Measurements from ENCODE around the gene PHLDA3.
"Not testable (repeated sequence)": the region's sequence is repeated elsewhere in the genome, so short reads cannot be mapped to it uniquely, and the experiment has no call there.

Gene PHLDA3

DNA sequence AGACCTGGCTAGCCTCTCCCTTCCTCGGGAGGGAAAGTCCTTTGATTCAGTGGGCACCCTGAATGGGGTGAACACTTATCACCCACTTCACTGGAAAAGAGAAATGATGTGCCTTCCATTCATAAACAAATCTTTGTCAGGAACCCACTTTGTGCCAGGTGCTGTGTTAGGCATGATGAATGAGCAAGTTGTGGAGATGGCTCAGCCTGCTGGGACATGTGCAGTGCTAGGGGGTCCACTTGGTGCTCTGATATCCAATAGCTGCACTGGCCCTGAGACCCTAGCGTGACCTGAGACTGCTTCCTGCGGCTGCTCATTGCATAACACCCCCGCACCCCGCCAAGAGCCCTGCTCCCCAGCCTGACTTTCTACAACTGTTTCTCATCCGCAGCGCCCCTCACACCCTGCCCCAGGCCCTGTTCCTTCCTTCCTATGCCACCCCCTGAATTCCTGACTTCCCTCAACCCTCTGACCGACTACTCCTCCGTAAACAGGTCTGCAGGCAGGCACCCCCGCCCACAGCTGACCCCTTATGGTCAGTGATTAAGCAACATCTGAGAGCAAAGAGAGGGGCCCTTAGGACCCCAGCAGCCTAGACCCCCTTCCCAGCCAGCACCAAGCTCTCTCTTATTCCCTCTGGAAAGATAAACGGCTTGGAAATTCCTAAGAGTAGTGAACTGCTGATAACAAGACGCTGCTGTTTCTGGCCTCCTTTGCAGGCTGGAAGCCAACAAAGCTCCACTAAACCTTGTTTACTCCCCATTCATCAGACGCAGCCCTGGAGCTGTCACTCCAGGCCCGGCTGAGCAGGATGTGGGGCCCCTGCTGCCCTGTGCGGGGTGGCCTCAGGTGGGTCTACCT is 25.0 kb upstream of the PHLDA3 start:
- Histone ChIP-seq H3K27me3 (ENCODE audit: control insufficient read depth, low read length) (no peaks in the 10 kb centered on the region), H3K27ac (ENCODE audit: low read depth, low read length) (no peak overlapping the region), H3K9me3 (ENCODE audit: control insufficient read depth, insufficient read depth, low read length) (no peaks in the 10 kb centered on the region), H3F3A (ENCODE audit: control insufficient read depth, insufficient read depth) (no peaks in the 10 kb centered on the region), H3K79me2 (ENCODE audit: control insufficient read depth, low read length) (no peaks in the 10 kb centered on the region), H3K4me1 (ENCODE audit: control insufficient read depth, low read length) (peaks cover 8% of the 10 kb centered on the region), H3K36me3 (ENCODE audit: control insufficient read depth, low read length) (peaks cover 21% of the 10 kb centered on the region; the same call in 1 of the 2 replicates), H3K4me2 (ENCODE audit: low read length) (no peak overlapping the region), H4K20me1 (ENCODE audit: control insufficient read depth, insufficient read depth, low read depth, low read length) (no peaks in the 10 kb centered on the region), H3K9me2 (replicated peaks; ENCODE audit: control insufficient read depth, low read length) (no peaks in the 10 kb centered on the region), H3K4me3 (ENCODE audit: low read length) (no peak overlapping the region)
- TF ChIP-seq EZH2phosphoT487 (IDR thresholded peaks at IDR 0.05; ENCODE audit: borderline replicate concordance, low read length): no peak
- TF ChIP-seq, protein P1, sequence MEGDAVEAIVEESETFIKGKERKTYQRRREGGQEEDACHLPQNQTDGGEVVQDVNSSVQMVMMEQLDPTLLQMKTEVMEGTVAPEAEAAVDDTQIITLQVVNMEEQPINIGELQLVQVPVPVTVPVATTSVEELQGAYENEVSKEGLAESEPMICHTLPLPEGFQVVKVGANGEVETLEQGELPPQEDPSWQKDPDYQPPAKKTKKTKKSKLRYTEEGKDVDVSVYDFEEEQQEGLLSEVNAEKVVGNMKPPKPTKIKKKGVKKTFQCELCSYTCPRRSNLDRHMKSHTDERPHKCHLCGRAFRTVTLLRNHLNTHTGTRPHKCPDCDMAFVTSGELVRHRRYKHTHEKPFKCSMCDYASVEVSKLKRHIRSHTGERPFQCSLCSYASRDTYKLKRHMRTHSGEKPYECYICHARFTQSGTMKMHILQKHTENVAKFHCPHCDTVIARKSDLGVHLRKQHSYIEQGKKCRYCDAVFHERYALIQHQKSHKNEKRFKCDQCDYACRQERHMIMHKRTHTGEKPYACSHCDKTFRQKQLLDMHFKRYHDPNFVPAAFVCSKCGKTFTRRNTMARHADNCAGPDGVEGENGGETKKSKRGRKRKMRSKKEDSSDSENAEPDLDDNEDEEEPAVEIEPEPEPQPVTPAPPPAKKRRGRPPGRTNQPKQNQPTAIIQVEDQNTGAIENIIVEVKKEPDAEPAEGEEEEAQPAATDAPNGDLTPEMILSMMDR (IDR thresholded peaks at IDR 0.05; ENCODE audit: low read depth, low read length, poor library complexity, severe bottlenecking): no peak

DNA sequence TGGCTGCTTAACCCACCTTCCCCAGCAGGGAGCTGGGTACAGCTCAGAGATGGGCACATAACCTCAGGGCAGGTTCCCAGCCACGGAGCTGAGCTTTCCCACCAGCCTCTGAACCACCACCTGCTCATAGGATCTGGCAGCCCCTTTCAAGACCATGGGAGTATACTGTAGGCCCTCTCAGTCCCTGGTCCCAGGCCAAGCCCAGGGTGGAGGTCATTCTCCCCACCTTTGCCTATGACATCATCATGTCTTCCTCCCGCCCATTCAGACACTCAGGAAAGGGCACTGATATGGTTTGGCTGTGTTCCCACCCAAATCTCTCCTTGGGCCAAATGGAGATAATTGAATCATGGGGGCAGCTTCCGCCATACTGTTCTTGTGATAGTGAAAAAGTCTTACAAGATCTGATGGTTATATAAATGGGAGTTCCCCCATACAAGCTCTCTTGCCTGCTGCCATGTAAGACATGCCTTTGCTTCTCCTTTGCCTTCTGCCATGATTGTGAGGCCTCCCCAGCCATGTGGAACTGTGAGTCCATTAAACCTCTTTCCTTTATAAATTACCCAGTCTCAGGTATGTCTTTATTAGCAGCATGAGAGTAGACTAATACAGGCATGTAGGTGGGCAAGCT is 24.2 kb upstream of the PHLDA3 start:
- H3K36me3 ChIP-seq (ENCODE audit: control insufficient read depth, low read length): peaks cover 25% of the 10 kb centered on the region; the same call in 1 of the 2 replicates
- not testable (repeated sequence) for H3K4me1 ChIP-seq (ENCODE audit: control insufficient read depth, low read length)

DNA sequence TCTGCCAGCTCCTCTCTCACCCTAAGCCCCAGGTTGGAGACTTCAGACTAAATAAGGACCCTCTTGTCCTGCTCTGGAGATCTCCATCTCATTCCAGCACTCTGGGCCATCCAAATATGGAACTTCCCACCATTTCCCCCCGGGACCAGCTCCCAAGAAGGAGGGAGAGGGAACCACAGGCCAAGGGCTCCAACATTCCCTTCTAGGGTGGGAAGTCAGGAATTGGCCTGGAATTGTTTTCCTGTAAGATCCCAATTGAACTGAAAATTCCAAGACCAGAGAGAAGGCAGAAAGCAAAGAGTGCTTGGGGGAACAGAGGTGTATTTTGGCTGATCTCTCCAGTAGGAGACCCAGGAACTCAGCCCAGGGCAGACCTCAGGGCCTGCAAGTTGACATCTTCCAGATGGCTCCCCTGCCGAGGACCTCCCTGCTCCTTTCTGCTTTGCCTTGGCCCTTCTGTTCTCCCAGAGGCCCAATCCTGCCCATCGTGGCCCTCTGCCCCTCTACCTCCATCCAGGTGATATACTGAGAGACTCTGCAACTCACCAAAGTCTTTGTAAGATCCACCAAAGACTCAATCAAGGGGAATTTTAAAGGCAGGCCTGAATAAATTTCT is 23.0 kb upstream of the PHLDA3 start:
- H3K4me1 ChIP-seq (ENCODE audit: control insufficient read depth, low read length): peaks cover 8% of the 10 kb centered on the region
- H3K9me3 ChIP-seq (ENCODE audit: control insufficient read depth, insufficient read depth, low read length): no peaks in the 10 kb centered on the region
- peaks cover 25% of the 10 kb centered on the region; the same call in 1 of the 2 replicates for H3K36me3 ChIP-seq (ENCODE audit: control insufficient read depth, low read length)
- no peaks in the 10 kb centered on the region for H3K79me2 ChIP-seq (ENCODE audit: control insufficient read depth, low read length)
- no peak overlapping the region for H3K27ac ChIP-seq (ENCODE audit: low read depth, low read length)
- H3K27me3 ChIP-seq (ENCODE audit: control insufficient read depth, low read length): no peaks in the 10 kb centered on the region
- H3K4me3 ChIP-seq (ENCODE audit: low read length): no peak overlapping the region
- no peaks in the 10 kb centered on the region for H3K9me2 ChIP-seq (replicated peaks; ENCODE audit: control insufficient read depth, low read length)
- no peak for TF ChIP-seq EZH2phosphoT487 (IDR thresholded peaks at IDR 0.05; ENCODE audit: borderline replicate concordance, low read length)
- TF ChIP-seq, protein P1 (IDR thresholded peaks at IDR 0.05; ENCODE audit: low read depth, low read length, poor library complexity, severe bottlenecking): no peak
- no peak overlapping the region for H3K4me2 ChIP-seq (ENCODE audit: low read length)
- H3F3A ChIP-seq (ENCODE audit: control insufficient read depth, insufficient read depth): no peaks in the 10 kb centered on the region
- H4K20me1 ChIP-seq (ENCODE audit: control insufficient read depth, insufficient read depth, low read depth, low read length): no peaks in the 10 kb centered on the region

More for the DNA sequence above, 24.2 kb upstream of the PHLDA3 start:
- not testable (repeated sequence) for H3F3A ChIP-seq (ENCODE audit: control insufficient read depth, insufficient read depth); H4K20me1 ChIP-seq (ENCODE audit: control insufficient read depth, insufficient read depth, low read depth, low read length); H3K27ac ChIP-seq (ENCODE audit: low read depth, low read length); H3K9me3 ChIP-seq (ENCODE audit: control insufficient read depth, insufficient read depth, low read length); H3K79me2 ChIP-seq (ENCODE audit: control insufficient read depth, low read length); H3K27me3 ChIP-seq (ENCODE audit: control insufficient read depth, low read length); H3K4me2 ChIP-seq (ENCODE audit: low read length); H3K9me2 ChIP-seq (replicated peaks; ENCODE audit: control insufficient read depth, low read length); H3K4me3 ChIP-seq (ENCODE audit: low read length)

Data from DOHH2 (cell line).